NCI-H2196 (cell line): ENCODE measurements around the gene ABTB2.

ENCODE experiments used
- DNase-seq: peaks from one replicate; lab custom pipeline; 2025; ENCODE audit not compliant: unreplicated experiment; lab: John Stamatoyannopoulos, UW

Gene ABTB2

DNA sequence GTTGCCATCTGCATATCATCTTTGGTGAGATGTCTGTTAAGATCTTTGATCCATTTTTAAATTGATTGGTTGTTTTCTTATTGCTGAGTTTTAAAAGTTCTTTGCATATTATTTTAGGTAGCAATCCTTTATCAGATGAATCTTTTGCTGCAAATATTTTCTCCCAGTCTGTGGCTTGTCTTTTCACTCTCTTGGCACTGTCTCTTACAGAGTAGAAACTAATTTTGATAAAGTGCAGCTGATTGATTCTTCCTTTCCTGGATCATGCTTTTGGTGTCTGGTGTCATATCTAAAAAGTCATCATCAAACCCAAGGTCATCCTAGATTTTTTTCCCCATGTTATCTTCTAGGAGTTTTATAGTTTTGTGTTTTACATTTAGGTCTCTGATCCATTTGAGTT lies 139.7 kb downstream of the ABTB2 start:
- no peak for DNase-seq

- no peak for DNase-seq
These were observed 141.1 kb downstream of the ABTB2 start for GRCh38 chr11:34216706-34217105.

DNA sequence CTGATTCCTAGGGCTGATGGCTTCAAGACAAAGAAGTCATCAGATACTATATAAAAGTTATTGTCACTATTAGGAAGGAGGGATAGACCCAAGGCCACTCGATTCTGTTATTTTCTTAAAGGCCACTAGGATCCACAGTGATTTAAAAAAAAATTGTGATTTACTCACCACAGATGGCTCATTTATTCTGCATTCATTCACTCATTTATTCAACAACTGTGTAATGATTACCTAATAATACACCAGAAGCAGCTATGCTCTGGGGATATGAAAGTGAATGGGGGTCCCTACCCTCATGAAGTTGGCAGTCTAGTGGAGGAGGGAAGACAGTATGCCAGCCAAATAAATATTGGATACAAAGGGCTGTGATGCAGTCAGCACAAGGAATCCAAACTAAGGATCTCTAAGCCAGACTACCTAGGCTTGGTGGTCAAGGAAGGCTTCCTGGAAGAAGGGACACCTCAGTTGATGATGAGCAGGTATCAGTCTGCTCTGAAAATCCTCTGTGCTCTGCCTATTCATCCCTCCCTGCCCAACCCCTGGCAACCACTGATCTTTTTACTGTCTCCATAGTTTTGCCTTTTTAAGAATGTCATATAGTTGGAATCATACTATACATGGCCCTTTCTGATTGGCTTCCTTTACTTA lies 141.9 kb downstream of the ABTB2 start:
- DNase-seq = no peak

DNA sequence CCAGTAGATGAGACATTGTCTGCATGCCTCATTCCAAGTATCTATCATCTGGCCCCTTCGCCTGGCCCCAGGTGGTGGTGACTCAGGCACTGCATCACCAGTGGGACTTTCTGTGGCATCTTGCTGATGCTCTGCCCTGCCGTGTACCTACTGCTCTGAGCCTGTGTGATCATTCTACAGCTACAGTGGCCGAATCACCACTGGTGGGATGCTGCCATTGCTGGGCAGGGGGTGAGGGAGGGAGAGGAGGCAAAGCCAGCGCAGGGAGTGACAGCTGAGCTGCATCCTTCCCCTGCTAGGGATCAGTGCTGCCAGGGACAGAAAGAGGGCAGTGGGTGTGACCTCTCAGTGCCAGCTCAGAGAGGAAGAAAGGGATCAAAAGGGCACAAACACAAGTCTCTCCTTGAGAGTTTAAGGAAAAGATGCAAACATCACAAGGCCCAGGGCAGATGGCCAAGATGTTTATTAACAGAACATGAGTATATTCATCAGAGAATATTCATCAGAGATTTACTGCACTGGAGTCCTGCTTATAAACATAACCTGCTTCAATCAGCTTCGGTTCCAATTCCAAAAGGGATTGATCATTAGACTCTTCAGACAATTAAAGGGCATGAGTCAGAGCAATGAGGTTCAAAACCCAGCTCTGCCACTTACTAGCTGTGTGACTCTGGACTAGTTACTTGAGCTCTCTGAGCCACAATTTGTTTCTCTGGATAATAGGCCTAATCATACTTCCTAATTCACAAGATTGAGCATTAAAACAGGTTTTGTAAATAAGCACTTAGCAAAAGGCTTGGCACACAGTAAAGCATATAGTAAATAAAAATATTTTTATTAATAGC lies 142.6 kb downstream of the ABTB2 start:
- no peak for DNase-seq

DNA sequence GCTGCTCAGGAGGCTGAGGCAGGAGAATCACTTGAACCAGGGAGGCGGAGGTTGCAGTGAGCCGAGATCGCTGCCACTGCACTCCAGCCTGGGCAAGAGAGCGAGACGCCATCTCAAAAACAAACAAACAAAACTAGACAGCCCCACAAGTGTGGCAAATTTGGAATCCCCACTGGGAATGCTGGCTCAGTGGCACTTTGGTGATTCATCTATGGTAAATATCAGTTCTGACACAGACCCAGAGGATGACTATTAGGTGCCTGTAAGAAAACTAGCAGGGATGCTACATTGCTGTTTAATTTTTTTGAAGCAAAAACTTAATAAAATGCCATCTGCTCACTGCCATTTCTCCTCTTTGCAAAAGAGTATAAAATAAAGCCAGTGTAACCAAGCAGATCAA lies 144.4 kb downstream of the ABTB2 start:
- no peak for DNase-seq

- no peak for DNase-seq
These were observed 145.2 kb downstream of the ABTB2 start for GRCh38 chr11:34212566-34212965.

DNA sequence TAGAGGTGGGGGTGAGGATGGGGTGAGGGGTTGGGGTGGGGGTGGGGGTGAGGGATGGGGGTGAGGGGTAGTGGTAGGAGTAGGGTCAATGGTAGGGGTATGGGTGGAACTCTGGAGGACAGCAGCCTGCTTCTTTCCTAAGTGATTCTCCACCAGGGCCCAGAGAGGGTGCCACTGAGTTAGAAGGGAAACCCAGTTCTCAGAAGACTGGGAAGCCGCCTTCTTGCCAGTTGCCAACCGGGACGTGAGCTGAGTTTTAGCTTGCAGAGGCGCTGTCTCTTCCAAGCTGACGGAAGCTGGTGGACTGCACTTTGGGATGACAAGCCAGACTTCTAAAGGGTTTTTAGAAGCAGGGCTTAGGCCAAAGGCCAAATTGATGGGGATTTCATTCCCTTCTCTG lies 148.0 kb downstream of the ABTB2 start:
- no peak for DNase-seq

DNA sequence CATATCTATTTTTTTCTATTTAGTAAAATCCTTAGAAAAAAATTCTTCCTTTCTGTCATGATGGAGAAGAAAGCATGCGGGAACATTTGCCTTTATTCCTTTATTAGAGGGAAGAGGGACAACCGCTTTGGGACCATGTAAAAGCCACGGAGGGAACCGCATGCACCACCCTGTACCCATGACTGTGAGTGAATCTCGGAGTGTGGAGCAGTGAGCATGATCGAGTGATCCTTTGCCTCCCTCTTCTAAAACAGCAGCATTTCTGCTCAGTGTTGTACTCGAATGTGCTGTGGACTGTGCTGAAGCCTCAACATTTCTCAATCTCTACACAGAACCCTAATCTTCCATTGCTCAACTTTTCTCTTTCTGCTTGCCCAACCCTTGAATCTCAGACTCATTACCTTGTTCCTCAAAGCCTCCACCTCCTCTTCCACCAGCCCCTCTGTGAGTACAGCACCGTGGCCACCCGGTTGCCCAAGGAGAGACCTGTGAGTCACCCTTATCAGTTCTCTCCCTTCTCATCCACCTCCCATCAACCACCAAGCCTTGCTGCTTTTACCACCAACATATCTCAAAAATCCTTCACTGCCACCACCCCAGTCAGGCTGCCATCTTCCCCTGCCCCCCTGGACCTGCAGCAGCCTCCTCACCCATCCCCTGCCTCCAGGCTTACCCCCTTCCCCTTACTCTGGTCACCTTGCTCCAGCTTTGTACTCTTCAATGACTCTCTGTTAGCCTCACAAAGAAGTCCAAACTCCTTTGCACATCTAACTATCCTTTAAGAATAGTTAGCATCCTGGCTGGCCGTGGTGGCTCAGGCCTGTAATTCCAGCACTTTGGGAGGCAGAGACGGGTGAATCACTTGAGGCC lies 149.3 kb downstream of the ABTB2 start:
- DNase-seq = no peak

GRCh38 chr11:34207487-34208180 lies 150.2 kb downstream of the ABTB2 start:
- DNase-seq = no peak

DNA sequence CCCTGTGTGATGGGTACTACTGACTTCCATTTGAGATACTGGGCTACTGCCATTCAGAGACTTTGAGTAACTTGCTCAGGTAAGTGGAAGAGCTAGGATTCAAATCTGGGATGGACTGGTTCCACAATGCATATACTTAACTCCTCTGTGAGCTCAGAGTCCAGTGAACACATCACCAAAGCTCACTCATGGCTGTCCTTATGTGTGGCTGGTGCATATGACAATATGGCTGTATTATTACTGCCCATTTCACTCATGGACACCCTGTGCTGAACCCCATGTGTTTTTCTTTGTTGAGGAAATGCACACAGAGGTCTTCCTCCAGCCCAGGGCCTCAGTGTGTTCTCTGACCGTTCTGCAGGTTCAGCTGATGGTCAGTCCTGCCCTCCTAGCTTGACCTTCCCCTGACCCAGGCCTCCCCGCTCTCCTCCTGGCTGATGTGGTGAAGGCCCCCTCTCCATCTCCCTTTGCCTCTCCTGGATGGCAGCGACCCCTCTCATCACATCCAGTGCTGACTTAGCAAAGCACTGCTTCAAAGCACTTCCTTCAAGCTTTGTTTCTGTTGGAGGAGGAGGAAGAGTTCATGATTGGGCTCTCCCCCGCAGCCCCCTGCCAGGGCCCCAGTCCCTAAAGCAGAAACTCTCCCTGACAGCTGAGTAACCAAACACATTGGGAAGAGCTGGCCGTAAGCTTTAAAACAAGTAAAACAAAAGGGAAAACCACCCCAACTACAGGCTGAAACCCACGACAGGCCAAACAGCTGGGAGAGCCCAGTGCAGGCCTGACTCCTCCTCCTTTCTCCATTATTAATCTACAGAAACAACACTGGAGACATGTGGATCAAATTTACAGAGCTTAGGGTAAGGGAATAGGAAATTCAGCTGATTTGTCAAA lies 151.2 kb downstream of the ABTB2 start:
- no peak for DNase-seq

- DNase-seq = no peak
These were observed 152.3 kb downstream of the ABTB2 start for GRCh38 chr11:34205326-34206035.

DNA sequence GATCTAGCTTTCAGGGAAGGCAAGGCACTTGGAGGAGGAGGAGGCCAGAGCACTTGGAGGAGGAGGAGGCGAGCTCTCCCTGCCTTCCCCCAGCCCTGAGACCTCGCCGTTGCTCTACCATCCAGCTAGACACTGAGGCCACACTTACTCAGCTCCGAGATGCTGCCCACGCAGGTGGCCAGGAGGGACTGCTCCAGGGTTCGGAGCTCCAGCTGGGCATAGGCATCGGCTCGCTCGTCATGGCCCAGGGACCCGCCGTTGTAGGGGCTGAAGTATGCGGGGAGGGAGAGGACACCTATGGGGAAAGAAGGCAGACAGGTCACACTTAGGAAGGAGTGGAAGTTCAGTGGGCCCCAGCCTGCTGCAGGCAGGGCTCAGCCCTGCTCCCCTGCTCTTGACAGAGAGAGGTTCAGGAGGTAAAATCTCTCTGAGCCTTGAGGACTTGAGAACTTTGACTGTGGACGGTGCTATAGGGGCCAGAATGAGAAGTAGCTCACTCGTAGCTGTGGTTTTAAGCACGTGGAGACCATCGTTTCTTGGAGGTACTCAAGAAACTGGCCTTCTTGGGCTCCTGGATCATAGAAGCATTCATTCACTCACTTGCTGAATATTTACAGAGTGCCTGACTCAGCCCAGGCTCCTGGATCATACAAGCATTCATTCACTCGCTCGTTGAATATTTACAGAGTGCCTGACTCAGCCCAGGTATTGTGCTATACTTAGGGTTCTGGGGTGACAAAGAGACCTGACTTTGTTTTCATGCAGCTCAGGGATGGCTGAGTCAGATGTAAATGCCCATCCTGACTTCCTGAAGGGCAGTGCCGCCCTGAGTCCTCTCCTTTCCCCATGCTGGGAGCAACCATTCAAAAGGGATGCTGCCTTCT lies 153.2 kb downstream of the ABTB2 start:
- no peak for DNase-seq

DNA sequence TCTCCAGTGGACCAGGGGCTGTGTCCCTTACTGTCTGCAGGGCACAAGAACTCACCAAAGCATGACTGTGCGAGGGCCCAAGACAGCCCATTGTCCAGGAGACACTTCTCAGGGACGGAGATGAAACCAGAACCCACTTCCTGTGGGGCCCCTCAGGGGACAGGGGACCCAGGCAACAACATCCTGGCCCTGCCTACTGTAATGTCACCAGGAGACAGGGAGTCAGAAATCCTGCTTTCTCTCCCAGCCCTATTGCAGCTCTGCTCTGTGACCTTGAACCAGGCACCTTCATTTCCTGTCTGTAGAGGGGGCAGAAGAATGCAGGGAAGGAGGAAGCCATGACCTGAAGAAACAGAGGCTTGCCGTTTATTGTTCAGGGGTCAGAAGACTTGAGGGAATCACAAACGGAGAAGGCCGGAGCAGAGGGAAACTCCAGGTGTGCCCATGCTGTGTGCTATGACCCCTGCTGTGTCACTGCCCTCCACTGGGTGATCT lies 154.4 kb downstream of the ABTB2 start:
- no peak for DNase-seq

DNA sequence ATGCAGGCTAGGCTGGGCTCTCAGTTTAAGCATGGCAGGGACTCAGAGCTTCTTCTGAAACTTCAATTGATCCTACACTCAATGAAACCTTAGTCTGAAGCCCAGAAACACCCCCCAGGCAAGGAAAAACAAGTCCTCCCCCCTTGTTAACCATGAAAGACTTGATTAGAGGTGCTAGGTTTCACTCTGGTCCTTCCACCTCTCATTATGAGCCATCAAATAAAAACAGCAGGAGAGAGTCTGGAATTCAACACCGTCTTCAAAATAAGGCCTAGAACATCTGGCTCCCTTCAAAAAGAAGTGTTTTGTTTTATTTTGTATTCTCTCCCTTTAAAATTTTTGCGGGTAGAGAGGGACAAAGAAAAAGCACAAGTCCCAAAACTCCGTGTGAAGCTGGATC lies 156.7 kb downstream of the ABTB2 start:
- no peak for DNase-seq

- DNase-seq = no peak
These were observed 158.3 kb downstream of the ABTB2 start for GRCh38 chr11:34199525-34199924.

- DNase-seq = no peak
These were observed 159.3 kb downstream of the ABTB2 start for GRCh38 chr11:34198523-34198922.

DNA sequence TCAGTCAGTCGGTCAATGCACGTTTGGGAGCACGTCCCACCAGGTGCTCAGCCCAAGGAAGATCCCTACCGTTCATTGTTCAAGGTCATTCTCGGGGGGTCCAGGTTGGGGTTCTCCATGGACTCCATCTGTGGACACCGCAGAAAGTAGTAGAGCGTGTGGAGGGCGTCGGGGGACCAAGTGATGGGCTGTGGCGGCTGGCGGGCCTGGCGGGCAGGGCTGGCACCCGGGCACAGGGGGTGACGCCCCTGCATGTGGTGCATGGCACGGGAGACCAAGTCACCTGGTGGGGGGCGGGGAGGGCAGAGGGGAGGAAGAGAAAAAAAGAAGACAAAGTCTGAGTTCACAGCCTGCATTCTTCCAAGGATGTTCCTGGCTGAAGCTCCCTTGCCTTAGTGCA lies 160.6 kb downstream of the ABTB2 start:
- DNase-seq = no peak

DNA sequence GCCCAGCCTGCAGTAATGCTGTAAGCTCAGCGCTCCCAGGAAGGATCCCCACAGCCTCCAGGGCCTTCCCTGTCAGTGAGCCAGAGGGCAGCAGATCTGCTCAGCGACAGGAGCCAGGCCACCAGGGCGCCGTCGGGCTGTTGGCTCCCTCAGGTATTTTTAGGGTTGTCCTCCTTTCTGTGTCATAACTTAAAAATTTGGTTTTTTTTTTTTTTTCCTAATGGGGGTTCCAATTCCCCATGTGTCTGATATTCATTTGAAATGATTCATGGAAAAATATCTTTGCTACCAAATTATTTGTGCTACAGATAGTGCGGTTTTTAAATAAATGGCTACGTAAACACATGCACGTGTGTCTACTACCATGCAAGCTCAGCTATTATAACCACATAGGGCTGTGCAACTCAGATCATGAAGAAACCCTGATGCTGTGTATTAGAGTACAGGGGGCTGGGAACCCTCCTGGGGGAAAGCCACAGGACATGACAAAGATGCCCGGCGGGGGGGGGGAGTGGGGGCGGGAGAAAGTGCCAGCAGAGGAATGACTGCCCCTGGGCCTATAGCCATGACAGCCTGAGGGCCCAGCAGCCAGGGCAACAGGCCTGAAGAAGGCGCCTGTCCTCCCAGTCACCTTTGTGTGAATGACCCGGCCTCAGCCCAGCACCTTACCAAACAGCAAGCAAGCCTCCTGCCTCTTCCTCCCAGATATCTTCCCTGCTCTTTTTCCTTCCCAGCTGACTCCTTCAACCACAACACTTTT lies 163.1 kb downstream of the ABTB2 start:
- no peak for DNase-seq
